ENCODE results near the gene MKX.

The MKX gene

DNA sequence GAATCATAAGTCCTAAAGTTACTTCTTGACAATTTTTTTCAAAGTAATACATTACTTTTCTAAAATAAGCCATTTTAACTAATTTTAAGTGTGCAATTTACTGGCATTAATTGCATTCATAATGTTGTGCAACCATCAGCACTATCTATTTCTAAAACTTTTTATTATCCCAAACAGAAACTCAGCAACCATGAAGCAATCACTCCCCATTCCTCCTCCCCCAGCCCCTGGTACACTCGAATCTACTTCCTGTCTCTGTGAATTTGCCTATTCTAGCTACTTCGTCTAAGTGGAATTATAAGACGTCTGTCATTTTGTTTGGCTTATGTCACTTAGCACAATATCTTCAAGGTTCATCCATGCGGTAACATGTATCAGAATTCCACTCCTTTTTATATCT is 84.9 kb downstream of the MKX start:
- FAIRE-seq (no peak), DNase-seq (ENCODE audit: insufficient read length, low spot score) (no peak)

GRCh38 chr10:27660268-27660667 is 85.4 kb downstream of the MKX start:
- FAIRE-seq, result no peak

DNA sequence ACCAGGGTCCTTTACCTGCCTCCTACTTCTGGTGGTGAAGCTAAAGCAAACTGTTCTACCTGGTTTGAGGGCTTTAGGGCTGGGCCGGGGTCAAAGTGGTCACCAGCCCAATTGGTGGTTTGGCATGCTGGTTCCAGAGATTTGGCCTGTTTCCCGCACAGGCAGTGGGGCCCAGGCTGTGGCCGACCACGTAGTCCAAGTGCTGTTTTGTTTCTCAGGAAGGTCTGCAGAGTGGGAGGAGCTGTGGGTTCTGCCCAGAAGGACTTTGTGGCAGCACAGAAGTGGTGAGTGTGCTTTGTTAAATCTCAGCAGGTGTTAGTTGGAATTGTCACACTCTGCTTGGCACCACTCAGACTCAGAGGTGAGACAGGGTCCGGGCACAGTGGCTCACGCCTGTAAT is 85.8 kb downstream of the MKX start:
- no peak for FAIRE-seq

More at GRCh38 chr10:27660268-27660667, 85.4 kb downstream of the MKX start:
- DNase-seq (ENCODE audit: insufficient read length, low spot score), result no peak

GRCh38 chr10:27658788-27659187 is 86.8 kb downstream of the MKX start:
- DNase-seq (ENCODE audit: insufficient read length, low spot score) (peak; percentile 51), FAIRE-seq (no peak)

More for the DNA sequence above, 85.8 kb downstream of the MKX start:
- DNase-seq (ENCODE audit: insufficient read length, low spot score), result no peak

DNA sequence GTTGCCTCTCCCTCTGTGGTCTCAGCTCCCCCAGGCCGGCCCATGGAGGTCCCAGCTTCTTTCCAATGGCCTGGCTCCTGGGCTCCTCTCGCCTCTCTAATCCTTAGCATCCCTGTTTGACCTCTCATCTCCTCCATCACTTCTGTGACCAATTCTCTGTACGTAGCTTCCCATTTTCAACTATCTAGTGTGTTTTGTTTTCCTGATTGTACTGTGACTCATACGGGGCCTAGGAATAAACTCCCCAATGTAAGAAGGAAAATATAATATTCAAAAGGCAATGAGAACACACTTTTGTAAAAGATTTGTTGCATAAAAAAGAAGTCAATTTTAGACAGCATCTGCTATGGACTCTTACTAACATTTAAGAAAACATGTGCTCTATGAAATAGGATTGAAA is 90.3 kb downstream of the MKX start:
- no peak for DNase-seq (ENCODE audit: insufficient read length, low spot score)
- FAIRE-seq, result no peak

GRCh38 chr10:27654284-27654683 is 91.3 kb downstream of the MKX start:
- no peak for FAIRE-seq
- no peak for DNase-seq (ENCODE audit: insufficient read length, low spot score)

DNA sequence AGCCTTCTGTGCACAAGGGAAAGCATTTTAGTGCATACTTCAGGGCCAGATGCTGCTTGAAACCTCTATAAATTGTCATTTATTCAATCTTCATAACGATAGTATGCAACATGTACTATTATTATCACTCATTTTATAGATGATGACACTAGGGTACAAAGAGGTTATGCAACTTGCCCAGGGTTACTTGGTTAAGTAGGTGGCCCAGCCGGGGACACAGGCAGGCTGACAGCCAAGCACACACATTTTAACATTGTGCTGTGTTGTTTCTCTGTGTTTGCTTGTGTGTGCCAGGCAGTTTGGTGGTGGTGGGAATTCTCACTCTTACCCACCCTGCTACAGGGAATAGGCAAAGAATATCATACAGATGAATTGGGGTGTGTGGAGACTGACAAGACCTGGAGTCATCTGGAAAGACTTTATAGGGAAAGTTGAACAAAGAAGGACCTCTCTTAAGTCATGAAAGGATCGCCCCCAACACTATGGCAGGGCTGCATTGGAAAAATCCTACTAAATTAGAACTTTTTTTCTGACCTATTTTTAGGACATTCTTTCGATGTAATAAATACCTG is 98.9 kb downstream of the MKX start:
- peak; percentile 31 for FAIRE-seq

DNA sequence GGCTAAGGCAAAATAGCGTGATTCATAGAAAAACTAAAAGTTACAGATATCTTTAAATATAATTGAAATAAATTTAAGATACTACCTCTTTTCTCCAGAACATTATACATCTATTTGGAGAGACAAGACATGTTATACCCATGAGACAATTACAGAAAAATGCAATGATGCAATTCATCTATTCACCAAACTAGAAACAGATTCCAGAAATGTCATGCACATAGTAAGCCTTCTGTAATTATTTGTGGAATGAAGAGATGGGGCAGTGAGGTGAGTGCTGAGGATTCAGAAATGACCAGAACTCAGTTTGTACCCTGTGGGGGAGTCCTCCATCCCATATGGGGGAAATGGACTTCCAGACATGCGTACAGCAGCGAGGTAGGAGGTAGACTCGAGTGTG is 99.4 kb downstream of the MKX start:
- FAIRE-seq (peak; percentile 82), DNase-seq (ENCODE audit: insufficient read length, low spot score) (peak; percentile 33)

More for the DNA sequence above, 98.9 kb downstream of the MKX start:
- no peak for DNase-seq (ENCODE audit: insufficient read length, low spot score)

- no peak for FAIRE-seq
- DNase-seq (ENCODE audit: insufficient read length, low spot score), result no peak
Measured at GRCh38 chr10:27644307-27644939, 101.2 kb downstream of the MKX start.

GRCh38 chr10:27643301-27643700 is 102.3 kb downstream of the MKX start:
- DNase-seq (ENCODE audit: insufficient read length, low spot score), result no peak

GRCh38 chr10:27642023-27642589 is 103.5 kb downstream of the MKX start:
- FAIRE-seq (no peak), DNase-seq (ENCODE audit: insufficient read length, low spot score) (no peak)

More at GRCh38 chr10:27643301-27643700, 102.3 kb downstream of the MKX start:
- no peak for FAIRE-seq

- FAIRE-seq (no peak), DNase-seq (ENCODE audit: insufficient read length, low spot score) (no peak)
Measured at GRCh38 chr10:27638071-27638750, 107.4 kb downstream of the MKX start.

- no peak for DNase-seq (ENCODE audit: insufficient read length, low spot score)
Measured at GRCh38 chr10:27637601-27638000, 108.0 kb downstream of the MKX start.

GRCh38 chr10:27636816-27637215 is 108.8 kb downstream of the MKX start:
- FAIRE-seq (no peak), DNase-seq (ENCODE audit: insufficient read length, low spot score) (no peak)

More at GRCh38 chr10:27637601-27638000, 108.0 kb downstream of the MKX start:
- FAIRE-seq, result no peak

GRCh38 chr10:27635699-27636270 is 109.8 kb downstream of the MKX start:
- DNase-seq (ENCODE audit: insufficient read length, low spot score), result no peak
- FAIRE-seq, result no peak

- DNase-seq (ENCODE audit: insufficient read length, low spot score) (no peak), FAIRE-seq (no peak)
Measured at GRCh38 chr10:27635290-27635689, 110.3 kb downstream of the MKX start.

GRCh38 chr10:27628621-27629020 is 117.0 kb downstream of the MKX start:
- FAIRE-seq (no peak), DNase-seq (ENCODE audit: insufficient read length, low spot score) (no peak)

- DNase-seq (ENCODE audit: insufficient read length, low spot score) (no peak), FAIRE-seq (no peak)
Measured at GRCh38 chr10:27626890-27627289, 118.7 kb downstream of the MKX start.

DNA sequence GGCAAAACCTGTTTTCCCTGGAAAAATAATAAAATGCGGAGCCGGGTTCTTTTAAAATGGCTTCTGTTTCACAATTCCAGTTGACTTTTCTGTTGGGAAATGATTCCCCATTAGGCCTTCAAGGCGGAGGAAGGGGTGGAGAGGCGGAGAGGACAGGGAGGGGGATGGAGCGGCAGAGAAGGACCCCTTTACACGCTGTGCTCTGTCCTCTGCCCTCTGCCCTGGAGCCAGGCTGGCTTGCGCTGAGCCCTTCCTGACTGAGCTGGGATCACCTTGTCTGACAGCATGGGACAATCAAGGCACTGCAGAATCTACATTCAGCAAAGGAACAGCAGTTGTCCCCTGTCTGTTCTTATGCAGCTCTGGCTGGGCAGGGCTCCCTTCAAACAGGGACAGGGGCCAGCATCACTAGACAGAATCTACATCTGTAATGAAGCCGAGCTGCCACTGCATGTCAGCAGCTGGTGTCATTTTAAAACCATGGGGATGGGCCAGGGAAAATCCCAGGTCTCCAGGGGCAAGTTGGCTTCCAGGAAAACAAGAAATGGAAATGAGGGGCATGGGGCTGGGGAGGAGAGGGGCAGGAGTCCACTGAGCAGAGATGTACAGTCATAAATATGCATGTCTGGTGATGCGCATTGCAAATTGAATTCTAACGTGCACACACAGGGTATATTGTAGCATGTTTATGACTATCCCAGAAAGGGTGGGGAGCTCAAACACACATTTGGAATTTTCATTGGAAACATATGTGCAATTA is 120.0 kb downstream of the MKX start:
- FAIRE-seq (no peak), DNase-seq (ENCODE audit: insufficient read length, low spot score) (no peak)

GRCh38 chr10:27624941-27625340 is 120.7 kb downstream of the MKX start:
- DNase-seq (ENCODE audit: insufficient read length, low spot score), result no peak
- FAIRE-seq, result no peak

Measured in HTR-8/SVneo (cell line).